ENCODE measurements around the gene TSC2.

DNA sequence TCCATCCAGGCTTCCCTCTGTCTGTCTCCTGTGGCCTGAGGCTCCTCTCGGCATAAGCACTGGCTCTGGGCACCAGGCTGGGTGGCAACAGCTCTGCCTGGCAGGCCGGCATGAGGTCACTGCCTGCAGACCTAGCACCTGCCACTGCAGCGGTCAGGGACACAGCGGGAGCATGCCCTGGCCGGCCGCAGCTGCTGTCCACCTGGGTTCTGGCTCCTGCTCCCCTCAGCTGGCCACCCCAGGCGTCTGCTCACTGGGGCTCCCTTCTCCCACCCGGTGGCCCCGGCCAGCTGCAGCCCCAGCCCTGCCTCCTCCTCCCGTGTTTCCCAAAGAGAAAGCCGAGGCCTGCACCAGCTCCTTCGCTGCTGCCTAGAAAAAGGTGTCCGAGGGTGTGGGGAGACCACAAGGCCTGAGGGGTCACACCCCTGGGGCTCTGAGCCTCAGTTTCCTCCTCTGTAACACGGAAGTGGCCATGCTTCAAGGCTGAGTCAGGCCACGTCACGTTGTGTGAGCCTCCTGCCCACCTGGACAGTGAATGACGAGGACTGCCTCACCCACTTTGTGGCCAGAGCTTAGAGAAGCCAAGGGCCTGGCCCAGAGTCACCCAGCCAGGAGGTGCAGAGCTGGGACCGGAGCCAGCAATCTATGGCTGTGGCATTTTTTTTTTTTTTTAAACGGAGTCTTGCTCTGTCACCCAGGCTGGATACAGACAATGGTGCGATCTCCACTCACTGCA is 6.8 kb upstream of the TSC2 start:
- TF ChIP-seq POLR2AphosphoS5 (IDR thresholded peaks at IDR 0.05) (peak in 2 of 3 donors; percentile 8 to 27), POLR2A (IDR thresholded peaks at IDR 0.05) (no peak), EP300 (IDR thresholded peaks at IDR 0.05; ENCODE audit: low read depth) (no peak)
- TF ChIP-seq, protein P1, sequence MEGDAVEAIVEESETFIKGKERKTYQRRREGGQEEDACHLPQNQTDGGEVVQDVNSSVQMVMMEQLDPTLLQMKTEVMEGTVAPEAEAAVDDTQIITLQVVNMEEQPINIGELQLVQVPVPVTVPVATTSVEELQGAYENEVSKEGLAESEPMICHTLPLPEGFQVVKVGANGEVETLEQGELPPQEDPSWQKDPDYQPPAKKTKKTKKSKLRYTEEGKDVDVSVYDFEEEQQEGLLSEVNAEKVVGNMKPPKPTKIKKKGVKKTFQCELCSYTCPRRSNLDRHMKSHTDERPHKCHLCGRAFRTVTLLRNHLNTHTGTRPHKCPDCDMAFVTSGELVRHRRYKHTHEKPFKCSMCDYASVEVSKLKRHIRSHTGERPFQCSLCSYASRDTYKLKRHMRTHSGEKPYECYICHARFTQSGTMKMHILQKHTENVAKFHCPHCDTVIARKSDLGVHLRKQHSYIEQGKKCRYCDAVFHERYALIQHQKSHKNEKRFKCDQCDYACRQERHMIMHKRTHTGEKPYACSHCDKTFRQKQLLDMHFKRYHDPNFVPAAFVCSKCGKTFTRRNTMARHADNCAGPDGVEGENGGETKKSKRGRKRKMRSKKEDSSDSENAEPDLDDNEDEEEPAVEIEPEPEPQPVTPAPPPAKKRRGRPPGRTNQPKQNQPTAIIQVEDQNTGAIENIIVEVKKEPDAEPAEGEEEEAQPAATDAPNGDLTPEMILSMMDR (IDR thresholded peaks at IDR 0.05): no peak

All from transverse colon (tissue), 4 donors.